Pancreas (tissue), 10 donors: ENCODE results near the gene PNPLA6. TPM values are rescaled to one million over a fixed set of nuclear protein-coding genes. Genes with fewer than 3 reads are reported as not detected.

Source experiments
- ATAC-seq, 4 donors: fragments of 200-7000 bp; cut with Tn5 transposase; one replicate each; pipeline versions ENCODE4 v1.8.0 to v1.9.1; 2020; ENCODE audit warnings: mild to moderate bottlenecking in 4 of 4, moderate library complexity in 4 of 4
- DNase-seq, 6 donors: peaks; one replicate each; pipeline ENCODE4 v3.0.0-alpha.2; 2020
- FAIRE-seq: peaks from 2 replicates; lab custom pipeline; 2012; peaks lifted over from hg19 to GRCh38; lab: Jason Lieb, UNC
- H3K27ac ChIP-seq, 4 donors: fragments of 200-600 bp; sonication (generic); 1 replicate in 3 of 4; 2 replicates in 1 of 4; pipeline versions ENCODE4 v1.5.0 to v1.8.0; 2020
- H3K27me3 ChIP-seq, 4 donors: fragments of 200-600 bp; one replicate each; pipeline ENCODE4 v1.8.0; 2021
- H3K36me3 ChIP-seq, 3 donors: fragments of 200-600 bp; sonication (generic) in 1 of 3; one replicate each; pipeline versions ENCODE4 v1.5.0 to v1.8.0; 2020 to 2021
- H3K4me1 ChIP-seq, 3 donors: fragments of 200-600 bp; one replicate each; pipeline ENCODE4 v1.8.0; 2021
- H3K4me3 ChIP-seq, 4 donors: fragments of 200-600 bp; sonication (generic) in 2 of 4; one replicate each; pipeline versions ENCODE4 v1.5.0 to v1.8.0; 2020 to 2021
- H3K9me3 ChIP-seq, 4 donors: fragments of 200-600 bp; one replicate each; pipeline ENCODE4 v1.8.0; 2021
- CTCF ChIP-seq, 4 donors: fragments of 200-600 bp; sonication (generic) in 3 of 4; IDR thresholded peaks; one replicate each; pipeline versions ENCODE4 v1.5.0 to v1.8.0; 2021; ENCODE audit warnings: antibody characterized with exemption in 4 of 4
- WGBS, 2 donors: extraction: QIAGEN DNeasy Blood & Tissue Kit; methylation state at CpG; one replicate each; pipeline ENCODE4 v1.1.7; 2013; 5-methylcytosine and 5-hydroxymethylcytosine counted together
- intact Hi-C, 3 donors: fragments of 100-400 bp; cut with DNase I; formaldehyde crosslinking; loops; one replicate each; pipeline versions ENCODE4 v1.11.1 to v1.14.2; 2022
- polyA plus RNA-seq, 2 donors: library from polyadenylated mRNA; stranded (reverse); fragments of 200-250 nt; gene quantifications; one replicate each; pipeline ENCODE4 v1.2.3, GENCODE V29; 2013
- total RNA-seq, 6 donors: library from RNA; stranded (reverse); fragmentation: NEBNext Ultra II Directional in 4 of 6; extraction: Animal tissue kit (Norgen Biotek cat#: 25700) in 4 of 6; gene quantifications; one replicate each; pipeline versions ENCODE4 v1.2.1 to v1.2.4, GENCODE V29; 2021 to 2023
- donor health status: healthy with polysubstance abuse.
- donor health status: DM: no; HTN: no; CAD: no; lungs with moderate emphysema.
- donor health status: DM: no; HTN: no; CAD: no.
- donor health status: control.
- donor health status: control.
- donor health status: Bipolar disorder and iron deficiency.
- donor health status: DM: yes; HTN: yes; CAD: no.
- donor health status: DM: no; HTN: no; CAD: no.
- donor health status: DM: no; HTN: no; CAD: no.
- donor health status: DM: yes; HTN: yes; CAD: no.

The PNPLA6 gene
- total and polyA plus RNA-seq, 8 donors: 25.4 to 86.2 (median 34.1) TPM

- WGBS, 2 donors: 43 to 50% methylated on average over 6 of the region's 6 CpGs
- Histone ChIP-seq H3K27me3 (no peaks in the 10 kb centered on the region), H3K27ac (no peak overlapping the region), H3K4me1 (peaks cover 0 to 3% (median 0%) of the 10 kb centered on the region in 3 donors), H3K4me3 (no peak overlapping the region), H3K9me3 (no peaks in the 10 kb centered on the region), H3K36me3 (no peaks in the 10 kb centered on the region)
- TF ChIP-seq CTCF (IDR thresholded peaks at IDR 0.05): no peak
- no peak for FAIRE-seq
- DNase-seq: no peak
- intact Hi-C loops: no loop called here
- ATAC-seq: no peak
Observed at GRCh38 chr19:7512400-7512851, 23.1 kb upstream of the PNPLA6 start.

GRCh38 chr19:7513809-7514642 lies 21.5 kb upstream of the PNPLA6 start:
- WGBS, 2 donors: 73 to 80% methylated on average over 5 of the region's 5 CpGs
- DNase-seq: no peak
- intact Hi-C loops: no loop called here
- no peak for TF ChIP-seq CTCF (IDR thresholded peaks at IDR 0.05)
- Histone ChIP-seq H3K9me3 (no peaks in the 10 kb centered on the region), H3K4me3 (no peak overlapping the region), H3K4me1 (peaks cover 0 to 3% (median 0%) of the 10 kb centered on the region in 3 donors), H3K27me3 (no peaks in the 10 kb centered on the region), H3K36me3 (no peaks in the 10 kb centered on the region), H3K27ac (no peak overlapping the region)
- FAIRE-seq: no peak
- ATAC-seq: no peak

GRCh38 chr19:7515110-7515644 lies 20.3 kb upstream of the PNPLA6 start:
- ATAC-seq: no peak
- DNase-seq: no peak
- WGBS, 2 donors: 74 to 75% methylated on average over 13 of the region's 13 CpGs
- Histone ChIP-seq H3K4me3 (peak overlapping the region in 2 of 4 donors; percentile 12 to 51), H3K27me3 (no peaks in the 10 kb centered on the region), H3K9me3 (no peaks in the 10 kb centered on the region), H3K36me3 (no peaks in the 10 kb centered on the region), H3K4me1 (peaks cover 0 to 3% (median 0%) of the 10 kb centered on the region in 3 donors), H3K27ac (peak overlapping the region in 1 of 4 donors; percentile 39)
- TF ChIP-seq CTCF (IDR thresholded peaks at IDR 0.05): no peak
- intact Hi-C loops: no loop called here
- FAIRE-seq: no peak

- peaks cover 0 to 3% (median 0%) of the 10 kb centered on the region in 3 donors for H3K4me1 ChIP-seq
- H3K4me3 ChIP-seq: peak within 1 kb of the TSS; percentile 48 to 68 (median 54)
- intact Hi-C loops: no loop called here
- FAIRE-seq (no peak), ATAC-seq (peak; percentile 85 to 95 (median 92)), DNase-seq (peak; percentile 55 to 88 (median 68))
- H3K27ac ChIP-seq: peak within 1 kb of the TSS in 3 of 4 donors; percentile 38 to 57 (median 44)
- no peaks in the 10 kb centered on the region for H3K36me3 ChIP-seq
- no peaks in the 10 kb centered on the region for H3K9me3 ChIP-seq
- no peak for TF ChIP-seq CTCF (IDR thresholded peaks at IDR 0.05)
- 0 to 2% methylated on average over 31 to 33 of the region's 33 CpGs for WGBS, 2 donors
- no peaks in the 10 kb centered on the region for H3K27me3 ChIP-seq
Observed at GRCh38 chr19:7515645-7516151, 19.8 kb upstream of the PNPLA6 start, which contains the start of gene ZNF358. Gene ZNF358 (plus strand): TSS chr19:7516103. CDS start chr19:7519243, 3,140 bp downstream.
